ENCODE measurements around the gene SRSF12.

The SRSF12 gene

GRCh38 chr6:89146718-89147700 lies 29.1 kb upstream of the SRSF12 start:
- TF ChIP-seq, protein P1, sequence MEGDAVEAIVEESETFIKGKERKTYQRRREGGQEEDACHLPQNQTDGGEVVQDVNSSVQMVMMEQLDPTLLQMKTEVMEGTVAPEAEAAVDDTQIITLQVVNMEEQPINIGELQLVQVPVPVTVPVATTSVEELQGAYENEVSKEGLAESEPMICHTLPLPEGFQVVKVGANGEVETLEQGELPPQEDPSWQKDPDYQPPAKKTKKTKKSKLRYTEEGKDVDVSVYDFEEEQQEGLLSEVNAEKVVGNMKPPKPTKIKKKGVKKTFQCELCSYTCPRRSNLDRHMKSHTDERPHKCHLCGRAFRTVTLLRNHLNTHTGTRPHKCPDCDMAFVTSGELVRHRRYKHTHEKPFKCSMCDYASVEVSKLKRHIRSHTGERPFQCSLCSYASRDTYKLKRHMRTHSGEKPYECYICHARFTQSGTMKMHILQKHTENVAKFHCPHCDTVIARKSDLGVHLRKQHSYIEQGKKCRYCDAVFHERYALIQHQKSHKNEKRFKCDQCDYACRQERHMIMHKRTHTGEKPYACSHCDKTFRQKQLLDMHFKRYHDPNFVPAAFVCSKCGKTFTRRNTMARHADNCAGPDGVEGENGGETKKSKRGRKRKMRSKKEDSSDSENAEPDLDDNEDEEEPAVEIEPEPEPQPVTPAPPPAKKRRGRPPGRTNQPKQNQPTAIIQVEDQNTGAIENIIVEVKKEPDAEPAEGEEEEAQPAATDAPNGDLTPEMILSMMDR (conservative IDR thresholded peaks at IDR 0.05) = no peak
- peak overlapping the region; percentile 97 for H3K27ac ChIP-seq

DNA sequence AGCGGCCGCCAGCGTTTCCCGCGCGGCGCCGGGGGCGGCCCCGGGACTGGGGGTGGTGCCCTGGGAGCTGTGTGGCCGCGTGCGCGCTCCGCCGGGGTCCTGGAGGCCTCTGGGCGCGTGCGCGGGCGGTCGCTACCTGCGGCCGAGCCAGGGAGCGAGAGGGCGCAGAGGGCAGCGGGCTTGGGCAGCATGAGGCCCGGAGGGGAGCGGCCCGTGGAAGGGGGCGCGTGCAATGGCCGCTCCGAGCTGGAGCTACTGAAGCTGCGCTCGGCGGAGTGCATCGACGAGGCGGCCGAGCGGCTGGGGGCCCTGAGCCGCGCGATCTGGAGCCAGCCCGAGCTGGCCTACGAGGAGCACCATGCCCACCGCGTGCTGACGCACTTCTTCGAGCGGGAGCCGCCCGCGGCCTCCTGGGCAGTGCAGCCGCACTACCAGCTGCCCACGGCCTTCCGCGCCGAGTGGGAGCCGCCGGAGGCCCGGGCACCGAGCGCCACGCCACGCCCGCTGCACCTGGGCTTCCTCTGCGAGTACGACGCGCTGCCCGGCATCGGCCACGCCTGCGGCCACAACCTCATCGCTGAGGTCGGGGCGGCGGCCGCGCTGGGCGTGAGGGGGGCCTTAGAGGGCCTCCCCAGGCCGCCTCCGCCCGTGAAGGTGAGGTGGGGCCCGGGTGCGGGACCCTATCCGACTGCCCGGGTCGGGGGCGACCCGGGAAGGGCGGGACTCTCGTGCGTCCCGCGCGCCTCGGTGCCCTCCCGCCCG lies 28.3 kb upstream of the SRSF12 start, which contains the start of gene PM20D2:
TSS of gene PM20D2 (plus strand) at position 100 of the 762 bp plus-strand sequence. CDS start at position 190, 90 bp downstream.
- peak within 1 kb of the TSS; percentile 97 for H3K27ac ChIP-seq

DNA sequence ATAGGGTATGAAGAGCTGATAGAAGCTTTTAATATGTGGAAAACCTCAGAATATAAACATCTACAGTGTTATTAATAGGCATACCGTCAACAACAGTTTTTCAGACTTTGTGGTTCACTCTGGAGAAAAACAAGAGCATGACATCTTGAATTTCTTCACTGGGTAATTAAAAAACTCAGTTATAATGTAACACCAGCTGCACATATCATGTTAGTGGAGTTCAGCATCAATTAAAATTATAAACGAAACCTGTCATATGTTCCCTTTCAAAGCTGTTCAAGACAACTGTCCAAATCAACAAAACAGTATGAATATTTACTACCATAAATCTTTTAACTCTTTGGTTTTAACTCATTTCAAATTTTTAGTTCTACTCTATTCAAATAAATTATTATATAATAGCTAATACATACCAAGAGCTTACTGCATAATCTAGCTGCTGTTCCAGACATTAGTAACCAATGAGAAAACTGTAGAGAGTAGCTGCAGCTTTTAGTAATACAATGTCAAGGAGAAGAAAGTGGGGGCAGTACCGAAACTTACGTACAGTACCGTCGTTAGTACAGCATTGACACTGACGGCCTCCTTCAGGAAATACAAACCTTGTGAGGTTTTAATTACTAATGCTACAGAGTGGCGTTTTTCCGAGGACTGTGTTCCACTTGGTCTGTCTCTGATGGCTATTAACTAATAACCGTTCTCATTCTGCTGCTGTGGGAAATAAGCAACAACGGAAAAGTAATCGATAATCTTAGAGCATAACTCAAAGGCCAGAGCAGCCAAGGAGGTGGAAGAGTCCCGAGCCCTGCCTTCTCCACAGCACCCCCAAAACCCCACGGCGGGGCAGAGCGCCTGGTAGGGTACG lies 27.5 kb upstream of the SRSF12 start:
- H3K27ac ChIP-seq = peak overlapping the region; percentile 97
- TF ChIP-seq, protein P1 (conservative IDR thresholded peaks at IDR 0.05) = no peak

More for the DNA sequence above, 28.3 kb upstream of the SRSF12 start, which contains the start of gene PM20D2:
- TF ChIP-seq, protein P1 (conservative IDR thresholded peaks at IDR 0.05) = no peak

GRCh38 chr6:89144354-89144906 lies 26.6 kb upstream of the SRSF12 start:
- peak overlapping the region; percentile 97 for H3K27ac ChIP-seq
- TF ChIP-seq, protein P1 (conservative IDR thresholded peaks at IDR 0.05) = no peak

DNA sequence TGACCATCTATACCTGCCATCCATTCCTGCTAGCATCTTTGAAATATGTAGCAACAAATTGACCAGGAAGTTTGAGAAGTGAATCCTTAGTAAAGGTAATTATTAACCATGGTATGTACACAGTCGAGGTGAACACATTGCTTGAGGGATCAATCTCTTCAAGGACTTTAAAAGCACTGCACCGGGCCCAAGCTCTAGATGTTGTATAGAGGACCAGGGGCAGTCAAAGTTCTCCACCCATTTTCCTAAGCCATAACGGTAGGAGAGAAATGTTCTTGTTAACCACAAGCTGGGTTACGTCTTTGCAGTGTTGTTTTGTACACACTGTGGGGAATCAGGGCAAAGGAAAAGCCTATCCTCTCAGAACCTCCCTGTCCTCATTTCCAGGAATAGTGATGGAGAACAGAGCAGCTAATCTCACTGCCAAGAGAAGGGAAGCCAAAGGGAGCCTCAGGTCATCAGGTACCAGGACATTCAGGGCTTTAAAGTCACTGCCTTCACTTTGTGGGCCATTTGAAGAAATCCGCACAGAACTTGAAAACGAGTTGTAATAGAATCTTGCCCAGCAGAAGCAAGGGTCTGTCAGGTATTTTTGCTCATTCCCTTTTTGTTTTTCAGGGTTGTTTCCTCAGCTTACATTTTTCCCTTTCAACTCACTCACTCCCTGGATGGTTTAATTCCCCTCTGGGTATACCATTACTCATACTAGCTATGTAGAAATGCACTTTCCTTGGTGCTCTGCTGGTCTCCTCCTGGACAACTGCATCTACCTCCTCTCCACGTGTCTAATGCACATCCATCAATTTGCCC lies 22.7 kb upstream of the SRSF12 start:
- H3K27ac ChIP-seq = peak overlapping the region; percentile 71
- TF ChIP-seq, protein P1 (conservative IDR thresholded peaks at IDR 0.05) = no peak

All from VCaP (cell line).